SU-DHL-6 (cell line): ENCODE data around the gene VPS41.

ENCODE experiments used
- H2AFZ ChIP-seq: fragments of 200-600 bp; sonication (generic); 2 replicates; pipeline ENCODE4 v1.6.1; 2014; ENCODE audit warnings: low read depth, mild to moderate bottlenecking, moderate library complexity, mixed read lengths, antibody characterized with exemption, low read length; ENCODE audit not compliant: severe bottlenecking
- H3F3A ChIP-seq: fragments of 200-600 bp; shearing (Covaris generic); 2 replicates; pipeline ENCODE4 v1.6.0; 2016; ENCODE audit warnings: antibody characterized with exemption, mild to moderate bottlenecking; ENCODE audit not compliant: insufficient read depth
- H3K27ac ChIP-seq: fragments of 200-600 bp; sonication (generic); 2 replicates; pipeline ENCODE4 v1.5.1; 2016; ENCODE audit warnings: low read depth, mild to moderate bottlenecking, low read length, moderate library complexity, mixed read lengths
- H3K27me3 ChIP-seq: fragments of 200-600 bp; sonication (generic), shearing (Covaris generic); 2 replicates; pipeline ENCODE4 v1.6.0; 2014; ENCODE audit warnings: mild to moderate bottlenecking, low read length
- H3K36me3 ChIP-seq: fragments of 200-600 bp; sonication (generic); 2 replicates; pipeline ENCODE4 v1.6.1; 2014; ENCODE audit warnings: mild to moderate bottlenecking, low read length, mixed read lengths
- H3K4me2 ChIP-seq: fragments of 300-600, 200-600 bp; shearing (Covaris generic), sonication (generic); 2 replicates; pipeline ENCODE4 v1.6.0; 2014; ENCODE audit warnings: low read length, low read depth, mild to moderate bottlenecking; ENCODE audit not compliant: poor library complexity, severe bottlenecking
- H3K4me3 ChIP-seq: fragments of 200-600 bp; sonication (generic); 2 replicates; pipeline ENCODE4 v1.5.1; 2014; ENCODE audit warnings: antibody characterized with exemption, low read length, mild to moderate bottlenecking, mixed read lengths; ENCODE audit not compliant: insufficient read depth, poor library complexity, severe bottlenecking
- H3K79me2 ChIP-seq: fragments of 200-600 bp; sonication (generic); 2 replicates; pipeline ENCODE4 v1.6.1; 2014; ENCODE audit warnings: mild to moderate bottlenecking, low read length, moderate library complexity; ENCODE audit not compliant: insufficient read depth
- H3K9ac ChIP-seq: fragments of 200-600 bp; sonication (generic); 2 replicates; pipeline ENCODE4 v1.7.0; 2014; ENCODE audit warnings: mild to moderate bottlenecking, low read length
- H3K9me2 ChIP-seq: fragments of 200-600 bp; sonication (generic); replicated peaks from 2 replicates; pipeline ENCODE4 v1.6.1; 2014; ENCODE audit warnings: low read length; ENCODE audit not compliant: insufficient read depth
- H3K9me3 ChIP-seq: fragments of 200-600 bp; sonication (generic); 2 replicates; pipeline ENCODE4 v1.6.1; 2014; ENCODE audit warnings: low read length, mixed read lengths; ENCODE audit not compliant: insufficient read depth
- H4K20me1 ChIP-seq: fragments of 200-600 bp; sonication (generic); 2 replicates; pipeline ENCODE4 v1.6.1; 2014; ENCODE audit warnings: low read depth, mild to moderate bottlenecking, antibody characterized with exemption, low read length, moderate library complexity, mixed read lengths
- EZH2phosphoT487 ChIP-seq: fragments of 200-600 bp; sonication (generic), shearing (Covaris generic); conservative IDR thresholded peaks from 2 replicates; pipeline ENCODE4 v1.6.1; 2018; ENCODE audit warnings: mild to moderate bottlenecking, antibody characterized with exemption, low read length, moderate library complexity, mixed read lengths
- TF ChIP-seq, protein P1 (sequence below): fragments of 200-600 bp; sonication (generic); IDR thresholded peaks from one replicate; pipeline ENCODE4 v1.5.1; 2017; ENCODE audit warnings: antibody characterized with exemption, mild to moderate bottlenecking, low read length, moderate library complexity; ENCODE audit not compliant: insufficient read depth, poor library complexity, severe bottlenecking

The VPS41 gene

DNA sequence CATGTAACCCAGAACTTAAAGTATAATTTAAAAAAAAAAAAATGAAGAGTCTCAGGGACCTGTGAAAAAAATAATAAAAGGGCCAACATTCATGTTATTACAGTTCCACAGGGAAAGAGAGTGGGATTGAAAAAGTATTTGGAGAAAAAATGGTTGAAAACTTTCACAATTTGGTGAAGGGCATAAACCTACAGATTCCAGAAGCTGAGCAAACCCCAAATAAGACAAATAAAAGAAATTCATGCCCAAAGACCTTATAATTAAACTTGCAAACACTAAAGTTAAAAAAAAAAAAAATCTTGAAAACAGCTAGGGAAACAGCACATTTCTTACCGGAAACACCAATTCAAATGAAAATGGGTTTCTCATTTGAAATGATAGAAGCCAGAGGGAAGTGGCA, 19.9 kb downstream of the VPS41 start:
- Histone ChIP-seq H3K9me2 (no peaks in the 10 kb centered on the region), H3K79me2 (no peaks in the 10 kb centered on the region), H3F3A (peaks cover 4% of the 10 kb centered on the region; the same call in 1 of the 2 replicates), H3K36me3 (no peaks in the 10 kb centered on the region; the same call in 1 of the 2 replicates), H4K20me1 (peaks cover 4% of the 10 kb centered on the region; the same call in 1 of the 2 replicates), H3K9me3 (no peaks in the 10 kb centered on the region), H3K27ac (no peak overlapping the region), H3K27me3 (no peaks in the 10 kb centered on the region), H3K4me2 (no peak overlapping the region), H2AFZ (no peak overlapping the region), H3K4me3 (no peak overlapping the region), H3K9ac (no peak overlapping the region)
- no peak for TF ChIP-seq EZH2phosphoT487
- TF ChIP-seq, protein P1, sequence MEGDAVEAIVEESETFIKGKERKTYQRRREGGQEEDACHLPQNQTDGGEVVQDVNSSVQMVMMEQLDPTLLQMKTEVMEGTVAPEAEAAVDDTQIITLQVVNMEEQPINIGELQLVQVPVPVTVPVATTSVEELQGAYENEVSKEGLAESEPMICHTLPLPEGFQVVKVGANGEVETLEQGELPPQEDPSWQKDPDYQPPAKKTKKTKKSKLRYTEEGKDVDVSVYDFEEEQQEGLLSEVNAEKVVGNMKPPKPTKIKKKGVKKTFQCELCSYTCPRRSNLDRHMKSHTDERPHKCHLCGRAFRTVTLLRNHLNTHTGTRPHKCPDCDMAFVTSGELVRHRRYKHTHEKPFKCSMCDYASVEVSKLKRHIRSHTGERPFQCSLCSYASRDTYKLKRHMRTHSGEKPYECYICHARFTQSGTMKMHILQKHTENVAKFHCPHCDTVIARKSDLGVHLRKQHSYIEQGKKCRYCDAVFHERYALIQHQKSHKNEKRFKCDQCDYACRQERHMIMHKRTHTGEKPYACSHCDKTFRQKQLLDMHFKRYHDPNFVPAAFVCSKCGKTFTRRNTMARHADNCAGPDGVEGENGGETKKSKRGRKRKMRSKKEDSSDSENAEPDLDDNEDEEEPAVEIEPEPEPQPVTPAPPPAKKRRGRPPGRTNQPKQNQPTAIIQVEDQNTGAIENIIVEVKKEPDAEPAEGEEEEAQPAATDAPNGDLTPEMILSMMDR, result no peak

DNA sequence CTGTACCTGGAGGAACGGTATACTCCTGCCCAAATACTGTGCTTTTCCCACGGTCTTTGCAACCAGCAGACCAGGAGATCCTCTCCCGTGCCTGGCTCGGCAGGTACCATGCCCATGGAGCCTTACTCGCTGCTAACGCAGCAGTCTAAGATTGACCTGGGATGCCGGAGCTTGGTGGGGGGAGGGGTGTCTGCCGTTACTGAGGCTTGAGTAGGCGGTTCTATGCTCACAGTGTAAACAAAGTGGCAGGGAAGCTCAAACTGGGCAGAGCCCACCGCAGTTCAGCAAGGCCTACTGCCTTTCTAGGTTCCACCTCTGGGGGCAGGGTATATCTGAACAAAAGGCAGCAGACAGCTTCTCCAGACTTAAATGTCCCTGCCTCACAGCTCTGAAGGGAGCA, 22.7 kb downstream of the VPS41 start:
- no peak overlapping the region for H2AFZ ChIP-seq
- no peak overlapping the region for H3K4me2 ChIP-seq
- H3K4me3 ChIP-seq, result no peak overlapping the region
- no peaks in the 10 kb centered on the region for H3K79me2 ChIP-seq
- peaks cover under 1% of the 10 kb centered on the region; the same call in 1 of the 2 replicates for H4K20me1 ChIP-seq
- TF ChIP-seq, protein P1, result no peak
- TF ChIP-seq EZH2phosphoT487, result no peak
- H3K9me2 ChIP-seq, result no peaks in the 10 kb centered on the region
- H3K9me3 ChIP-seq, result no peaks in the 10 kb centered on the region
- no peaks in the 10 kb centered on the region for H3K27me3 ChIP-seq
- no peaks in the 10 kb centered on the region; the same call in 1 of the 2 replicates for H3K36me3 ChIP-seq
- H3K9ac ChIP-seq, result no peak overlapping the region
- H3K27ac ChIP-seq, result no peak overlapping the region
- H3F3A ChIP-seq, result peaks cover 4% of the 10 kb centered on the region; the same call in 1 of the 2 replicates

- Histone ChIP-seq H2AFZ (no peak overlapping the region), H3F3A (no peaks in the 10 kb centered on the region), H3K27ac (no peak overlapping the region), H4K20me1 (0 out of 2 replicates have a peak, but pooled peaks cover under 1% of the 10 kb centered on the region), H3K9me3 (no peaks in the 10 kb centered on the region), H3K79me2 (no peaks in the 10 kb centered on the region), H3K9me2 (no peaks in the 10 kb centered on the region), H3K27me3 (no peaks in the 10 kb centered on the region), H3K36me3 (no peaks in the 10 kb centered on the region), H3K4me2 (no peak overlapping the region), H3K9ac (no peak overlapping the region), H3K4me3 (no peak overlapping the region)
- TF ChIP-seq, protein P1, result no peak
- TF ChIP-seq EZH2phosphoT487, result no peak
Measured at GRCh38 chr7:38883706-38884105, 25.3 kb downstream of the VPS41 start.
